ENCODE measurements around the gene SHISA2. TPM values are rescaled to one million over a fixed set of nuclear protein-coding genes. Genes with fewer than 3 reads are reported as not detected.
"Not testable (repeated sequence)": the region's sequence is repeated elsewhere in the genome, so short reads cannot be mapped to it uniquely, and the experiment has no call there.

Gene SHISA2
- total RNA-seq, 6 experiments from 2014 or later = not detected

DNA sequence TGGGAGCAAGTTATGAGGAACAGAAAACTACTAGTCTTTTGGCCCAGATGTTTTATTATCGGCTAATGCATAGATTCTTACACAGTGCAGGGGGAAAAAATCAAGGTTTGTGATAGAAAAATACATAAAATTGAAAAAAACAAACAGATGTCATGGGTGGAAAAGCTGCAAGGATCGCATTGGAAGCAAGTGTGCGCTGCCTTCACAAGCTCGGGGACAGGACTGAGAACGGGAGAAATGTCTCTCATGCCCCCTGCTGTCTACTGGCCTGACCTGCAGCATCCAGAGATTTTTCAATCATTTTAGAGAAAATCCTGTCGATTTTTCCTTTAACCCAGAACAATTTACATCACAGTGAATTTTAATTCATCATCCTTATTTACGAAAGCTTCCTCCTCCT lies 20.5 kb upstream of the SHISA2 start:
- not testable (repeated sequence) for H3K27ac Mint-ChIP-seq; H3K4me1 Mint-ChIP-seq (ENCODE audit: low read depth); H3K36me3 Mint-ChIP-seq (ENCODE audit: low read depth); H3K4me3 Mint-ChIP-seq; H3K9me3 Mint-ChIP-seq; DNase-seq
- peaks cover 19% of the 10 kb centered on the region for H3K27me3 Mint-ChIP-seq (ENCODE audit: insufficient read depth)
- TF ChIP-seq, protein P1, sequence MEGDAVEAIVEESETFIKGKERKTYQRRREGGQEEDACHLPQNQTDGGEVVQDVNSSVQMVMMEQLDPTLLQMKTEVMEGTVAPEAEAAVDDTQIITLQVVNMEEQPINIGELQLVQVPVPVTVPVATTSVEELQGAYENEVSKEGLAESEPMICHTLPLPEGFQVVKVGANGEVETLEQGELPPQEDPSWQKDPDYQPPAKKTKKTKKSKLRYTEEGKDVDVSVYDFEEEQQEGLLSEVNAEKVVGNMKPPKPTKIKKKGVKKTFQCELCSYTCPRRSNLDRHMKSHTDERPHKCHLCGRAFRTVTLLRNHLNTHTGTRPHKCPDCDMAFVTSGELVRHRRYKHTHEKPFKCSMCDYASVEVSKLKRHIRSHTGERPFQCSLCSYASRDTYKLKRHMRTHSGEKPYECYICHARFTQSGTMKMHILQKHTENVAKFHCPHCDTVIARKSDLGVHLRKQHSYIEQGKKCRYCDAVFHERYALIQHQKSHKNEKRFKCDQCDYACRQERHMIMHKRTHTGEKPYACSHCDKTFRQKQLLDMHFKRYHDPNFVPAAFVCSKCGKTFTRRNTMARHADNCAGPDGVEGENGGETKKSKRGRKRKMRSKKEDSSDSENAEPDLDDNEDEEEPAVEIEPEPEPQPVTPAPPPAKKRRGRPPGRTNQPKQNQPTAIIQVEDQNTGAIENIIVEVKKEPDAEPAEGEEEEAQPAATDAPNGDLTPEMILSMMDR (IDR thresholded peaks at IDR 0.05) = peak; percentile 39; the same call in 1 of the 2 replicates

- Mint-ChIP-seq H3K4me1 (ENCODE audit: low read depth) (no peaks in the 10 kb centered on the region), H3K27ac (no peak overlapping the region), H3K9me3 (no peaks in the 10 kb centered on the region), H3K27me3 (ENCODE audit: insufficient read depth) (peaks cover 16% of the 10 kb centered on the region), H3K4me3 (no peak overlapping the region), H3K36me3 (ENCODE audit: low read depth) (no peaks in the 10 kb centered on the region)
- TF ChIP-seq, protein P1 (IDR thresholded peaks at IDR 0.05) = no peak
- DNase-seq = no peak
These were observed 19.9 kb upstream of the SHISA2 start for GRCh38 chr13:26071691-26072090.

DNA sequence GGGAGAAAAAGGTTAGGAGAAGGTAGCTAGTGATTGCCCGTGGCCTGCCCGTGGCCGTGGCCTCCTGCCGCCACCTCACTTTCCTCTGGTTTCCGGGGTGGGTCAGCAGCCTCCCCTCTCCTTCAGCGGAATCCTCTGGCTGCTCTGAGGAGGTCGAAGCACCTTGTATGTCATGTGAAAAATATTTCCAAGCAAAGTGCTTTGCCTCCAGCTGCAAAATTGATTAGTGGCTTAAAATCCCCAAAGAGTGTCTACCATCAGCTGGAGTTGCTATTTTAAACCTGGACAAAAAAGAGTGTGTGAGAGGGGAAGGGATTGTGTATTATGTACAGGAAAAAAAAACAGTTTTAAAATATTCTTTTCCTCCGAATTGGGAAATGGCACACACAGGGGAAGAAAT lies 17.8 kb upstream of the SHISA2 start:
- peaks cover 11% of the 10 kb centered on the region for H3K27me3 Mint-ChIP-seq (ENCODE audit: insufficient read depth)
- not testable (repeated sequence) for H3K27ac Mint-ChIP-seq; H3K36me3 Mint-ChIP-seq (ENCODE audit: low read depth); DNase-seq; H3K4me3 Mint-ChIP-seq; H3K4me1 Mint-ChIP-seq (ENCODE audit: low read depth); H3K9me3 Mint-ChIP-seq

GRCh38 chr13:26068372-26068771 lies 16.6 kb upstream of the SHISA2 start:
- H3K36me3 Mint-ChIP-seq (ENCODE audit: low read depth); H3K4me1 Mint-ChIP-seq (ENCODE audit: low read depth); H3K4me3 Mint-ChIP-seq; H3K27ac Mint-ChIP-seq; DNase-seq; H3K9me3 Mint-ChIP-seq: not testable (repeated sequence)
- peaks cover 15% of the 10 kb centered on the region for H3K27me3 Mint-ChIP-seq (ENCODE audit: insufficient read depth)

GRCh38 chr13:26067601-26068000 lies 15.8 kb upstream of the SHISA2 start:
- no peaks in the 10 kb centered on the region for H3K36me3 Mint-ChIP-seq (ENCODE audit: low read depth)
- no peak overlapping the region for H3K27ac Mint-ChIP-seq
- H3K9me3 Mint-ChIP-seq = no peaks in the 10 kb centered on the region
- no peaks in the 10 kb centered on the region for H3K4me1 Mint-ChIP-seq (ENCODE audit: low read depth)
- peaks cover 15% of the 10 kb centered on the region for H3K27me3 Mint-ChIP-seq (ENCODE audit: insufficient read depth)
- TF ChIP-seq, protein P1 (IDR thresholded peaks at IDR 0.05) = no peak
- peak; percentile 0 for DNase-seq
- no peak overlapping the region for H3K4me3 Mint-ChIP-seq

- H3K4me3 Mint-ChIP-seq; H3K4me1 Mint-ChIP-seq (ENCODE audit: low read depth); H3K27ac Mint-ChIP-seq; DNase-seq; H3K9me3 Mint-ChIP-seq; H3K36me3 Mint-ChIP-seq (ENCODE audit: low read depth): not testable (repeated sequence)
- peaks cover 15% of the 10 kb centered on the region for H3K27me3 Mint-ChIP-seq (ENCODE audit: insufficient read depth)
These were observed 14.7 kb upstream of the SHISA2 start for GRCh38 chr13:26066492-26066891.

DNA sequence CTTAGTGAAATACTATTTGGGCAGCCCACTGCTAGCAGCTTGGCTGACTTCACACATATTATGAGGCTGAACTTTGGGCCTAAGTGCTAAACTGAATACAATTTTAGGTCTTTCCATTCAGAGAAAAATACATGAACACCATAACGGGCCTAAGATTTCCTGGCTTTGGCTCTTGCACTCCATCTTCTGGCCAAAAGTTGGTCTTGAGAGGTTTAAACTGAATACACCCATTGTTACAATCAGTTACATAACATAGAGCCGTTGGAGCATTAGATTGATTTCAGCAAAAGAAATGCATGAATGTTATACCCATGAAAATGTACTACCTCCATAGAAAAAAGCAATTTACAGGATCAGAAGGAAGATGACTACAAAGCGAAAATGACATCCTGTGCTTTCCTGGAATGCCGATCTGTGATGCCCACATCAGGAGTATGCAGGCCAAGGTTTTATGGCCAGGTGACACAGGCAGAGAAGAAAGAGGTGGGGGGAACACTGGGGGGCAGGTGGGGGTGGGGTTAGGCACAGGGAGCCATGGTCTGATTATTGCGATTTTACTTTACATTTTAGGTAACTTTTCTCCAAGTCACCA lies 11.1 kb upstream of the SHISA2 start:
- Mint-ChIP-seq H3K27me3 (ENCODE audit: insufficient read depth) (peaks cover 13% of the 10 kb centered on the region), H3K36me3 (ENCODE audit: low read depth) (no peaks in the 10 kb centered on the region), H3K4me1 (ENCODE audit: low read depth) (peaks cover 15% of the 10 kb centered on the region; the same call in 1 of the 2 replicates), H3K4me3 (no peak overlapping the region), H3K9me3 (no peaks in the 10 kb centered on the region), H3K27ac (no peak overlapping the region)
- DNase-seq = peak; percentile 23
- TF ChIP-seq, protein P1 (IDR thresholded peaks at IDR 0.05) = peak; percentile 79

Measured in HFFc6 (cell line).